Activated CD4-positive, CD25-positive, alpha-beta regulatory T cell treated with anti-CD3 and anti-CD28 coated beads, Interleukin-2, amount 50 U/mL, for 24 hours (primary cell): ENCODE results near the gene ATAD3A.
A peak's percentile ranks its signal among the peaks of the same experiment; 100 is the strongest.

Experiments
- ATAC-seq, 2 donors: fragments of 150-1000 bp; cut with Tn5 transposase; one replicate each; pipeline ENCODE4 v1.10.0; 2021; ENCODE audit warnings: mild to moderate bottlenecking in 1 of 2, moderate library complexity in 1 of 2

The ATAD3A gene

GRCh38 chr1:1540090-1540817 lies 28.3 kb downstream of the ATAD3A start, which contains the start of gene TMEM240:
Gene TMEM240, minus strand, starts transcription at chr1:1540624. Its CDS starts 278 bp downstream, at chr1:1540346.
- ATAC-seq, result peak; percentile 25 to 42

GRCh38 chr1:1540818-1541628 lies 29.1 kb downstream of the ATAD3A start:
- no peak for ATAC-seq

- no peak for ATAC-seq
Observed at GRCh38 chr1:1541956-1542765, 30.2 kb downstream of the ATAD3A start.

GRCh38 chr1:1542766-1543705 lies 31.1 kb downstream of the ATAD3A start:
- ATAC-seq, result no peak

- ATAC-seq, result no peak
Observed at GRCh38 chr1:1543706-1544099, 31.7 kb downstream of the ATAD3A start.

- no peak for ATAC-seq
Observed at GRCh38 chr1:1544544-1544943, 32.6 kb downstream of the ATAD3A start.

- no peak for ATAC-seq
Observed at GRCh38 chr1:1545946-1546737, 34.2 kb downstream of the ATAD3A start.

- no peak for ATAC-seq
Observed at GRCh38 chr1:1547011-1547410, 35.0 kb downstream of the ATAD3A start.

- no peak for ATAC-seq
Observed at GRCh38 chr1:1547476-1547875, 35.5 kb downstream of the ATAD3A start.

- no peak for ATAC-seq
Observed at GRCh38 chr1:1548591-1548990, 36.6 kb downstream of the ATAD3A start.

- ATAC-seq, result no peak
Observed at GRCh38 chr1:1550087-1550486, 38.1 kb downstream of the ATAD3A start.

- no peak for ATAC-seq
Observed at GRCh38 chr1:1550591-1551432, 38.9 kb downstream of the ATAD3A start.

- ATAC-seq, result no peak
Observed at GRCh38 chr1:1551524-1552262, 39.7 kb downstream of the ATAD3A start.

- no peak for ATAC-seq
Observed at GRCh38 chr1:1552263-1552639, 40.3 kb downstream of the ATAD3A start.

GRCh38 chr1:1553821-1554494 lies 42.0 kb downstream of the ATAD3A start:
- no peak for ATAC-seq

GRCh38 chr1:1554550-1554925 lies 42.6 kb downstream of the ATAD3A start:
- ATAC-seq, result no peak

- ATAC-seq, result no peak
Observed at GRCh38 chr1:1554926-1555915, 43.3 kb downstream of the ATAD3A start.

GRCh38 chr1:1556505-1556904 lies 44.5 kb downstream of the ATAD3A start:
- ATAC-seq, result no peak
